KBM-7 (cell line): ENCODE results near the gene EXOC5.

Source experiments
- DNase-seq: peaks from one replicate; pipeline ENCODE4 v3.0.0-alpha.2; 2015
- in situ Hi-C: fragments of 300-500 bp; cut with MboI; formaldehyde crosslinking; loops from 2 replicates; pipeline ENCODE4 v1.14.3; 2020; ENCODE audit warnings: low sequenced_read_pairs, low pct_unique_long_range_greater_than_20kb, mixed read lengths

The EXOC5 gene

DNA sequence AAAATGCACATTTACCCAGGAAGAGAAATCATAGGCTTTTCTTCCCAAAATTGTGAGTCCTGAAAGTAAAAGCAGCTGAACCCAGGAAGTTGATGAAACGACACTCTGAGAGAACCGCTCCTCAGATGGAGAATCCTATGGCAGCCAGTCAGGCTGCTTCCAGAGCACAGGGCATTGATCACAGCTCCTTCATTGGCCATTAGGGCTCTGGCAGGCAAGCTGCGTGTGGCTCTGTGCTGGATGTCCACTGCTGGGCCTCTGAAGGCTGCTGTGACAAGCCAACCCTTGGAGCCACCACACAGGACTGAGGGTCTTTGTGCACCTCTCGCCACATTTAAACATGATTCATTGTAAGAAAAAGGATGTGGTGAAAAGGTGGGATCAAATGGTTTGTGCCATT, 89.4 kb downstream of the EXOC5 start:
- in situ Hi-C loops = no loop called here
- DNase-seq = no peak

DNA sequence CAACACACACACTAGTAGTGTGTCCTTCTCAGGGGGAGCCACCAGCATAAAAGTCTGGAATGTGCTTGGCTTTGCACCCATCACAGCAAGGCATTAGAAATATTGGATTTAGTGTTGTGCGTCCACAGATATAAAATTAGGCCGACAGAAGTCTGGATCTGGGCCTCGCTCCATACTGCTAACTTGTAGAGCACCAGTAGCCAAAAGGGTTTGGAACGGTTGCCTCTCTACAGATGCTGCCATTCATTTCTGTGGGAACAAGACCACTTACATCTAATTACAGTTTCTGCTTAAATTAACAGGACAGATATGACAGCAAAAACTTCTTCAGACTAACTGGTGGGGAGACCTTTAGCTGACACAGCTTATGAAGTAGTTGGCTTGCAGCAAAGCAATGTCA, 94.2 kb downstream of the EXOC5 start:
- in situ Hi-C loops = no loop called here
- no peak for DNase-seq

DNA sequence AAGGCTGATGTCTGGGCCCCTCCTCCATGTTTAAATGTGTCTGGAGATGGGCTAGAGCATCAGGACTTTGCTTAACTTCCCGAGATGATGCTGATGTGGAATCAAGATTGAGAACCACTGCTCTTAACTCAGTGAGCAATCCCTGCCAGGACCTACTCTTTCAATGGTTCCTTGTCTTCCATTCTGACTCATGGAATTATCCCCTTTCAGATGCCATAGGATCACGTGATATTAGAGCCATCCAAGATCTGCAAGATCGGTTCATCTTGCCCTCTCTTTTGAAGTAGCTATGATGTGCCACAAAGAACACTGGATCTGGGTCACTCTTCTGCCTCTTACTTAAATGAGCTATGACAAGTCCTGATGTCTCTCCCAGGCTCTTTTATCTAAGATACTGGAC, 96.8 kb downstream of the EXOC5 start:
- in situ Hi-C loops = no loop called here
- no peak for DNase-seq

DNA sequence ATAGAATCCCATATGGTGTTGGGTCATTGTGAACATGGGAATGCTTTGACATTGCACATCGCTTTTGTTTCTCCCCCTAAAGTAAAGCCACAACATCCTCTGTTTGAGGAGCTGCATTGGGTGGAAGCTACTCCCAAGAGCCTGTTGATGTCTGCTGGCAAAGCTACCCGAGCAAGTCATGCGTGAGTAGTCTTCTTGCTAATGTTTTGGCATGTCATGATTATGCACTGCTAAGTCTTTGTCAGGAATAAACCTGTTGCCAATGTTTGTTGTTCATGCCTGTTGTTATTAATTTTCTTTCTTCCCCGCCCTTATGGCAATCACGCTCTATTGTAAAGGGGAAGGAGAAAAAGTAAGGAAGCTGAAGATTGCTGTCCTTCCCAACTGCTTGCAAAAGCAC, 97.3 kb downstream of the EXOC5 start:
- in situ Hi-C loops = no loop called here
- no peak for DNase-seq

DNA sequence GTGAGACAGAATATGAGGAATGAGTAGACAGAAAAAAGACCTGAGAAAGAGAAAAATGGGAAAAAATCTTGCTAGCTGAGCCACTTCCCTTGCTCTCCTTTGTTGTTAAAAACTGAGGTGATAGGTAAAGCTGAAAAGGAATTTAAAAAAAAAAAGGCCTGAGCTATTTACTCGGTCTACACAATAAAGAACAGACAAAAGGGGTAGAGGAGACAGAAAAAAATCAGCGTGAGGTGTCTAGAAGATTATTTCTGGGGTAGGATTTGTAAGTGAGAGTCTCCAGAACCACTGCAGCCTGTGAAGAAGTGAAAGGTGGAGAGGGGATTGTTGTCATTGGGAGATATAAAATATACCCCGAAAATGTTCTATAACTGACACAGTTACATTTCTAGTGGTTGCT, 98.8 kb downstream of the EXOC5 start:
- in situ Hi-C loops = no loop called here
- no peak for DNase-seq

DNA sequence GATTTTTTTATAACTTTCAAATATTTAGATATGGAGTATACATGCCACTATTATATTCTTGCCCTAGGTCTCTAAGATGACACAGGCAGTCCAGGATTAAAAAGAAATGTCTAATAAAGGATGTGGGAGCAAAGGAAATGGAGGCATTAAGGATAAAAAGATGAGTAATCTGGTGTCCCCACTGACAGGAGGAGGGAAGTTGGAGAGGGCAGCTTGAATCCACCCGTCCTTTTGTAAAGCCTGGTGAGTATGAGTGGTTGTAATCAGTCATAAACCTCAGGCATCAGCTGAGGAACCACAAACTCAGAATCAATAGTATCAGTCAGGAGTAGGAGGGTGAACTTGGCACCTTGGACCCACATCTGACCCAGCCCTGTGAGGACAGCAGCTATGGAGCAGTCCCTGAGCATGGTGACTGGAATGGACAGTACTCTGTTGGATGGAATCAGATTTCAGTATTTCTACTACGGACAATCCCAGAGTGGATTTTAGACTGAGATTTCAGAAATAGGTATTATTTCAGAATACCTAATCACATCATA, 100.5 kb downstream of the EXOC5 start:
- in situ Hi-C loops = no loop called here
- DNase-seq = no peak

DNA sequence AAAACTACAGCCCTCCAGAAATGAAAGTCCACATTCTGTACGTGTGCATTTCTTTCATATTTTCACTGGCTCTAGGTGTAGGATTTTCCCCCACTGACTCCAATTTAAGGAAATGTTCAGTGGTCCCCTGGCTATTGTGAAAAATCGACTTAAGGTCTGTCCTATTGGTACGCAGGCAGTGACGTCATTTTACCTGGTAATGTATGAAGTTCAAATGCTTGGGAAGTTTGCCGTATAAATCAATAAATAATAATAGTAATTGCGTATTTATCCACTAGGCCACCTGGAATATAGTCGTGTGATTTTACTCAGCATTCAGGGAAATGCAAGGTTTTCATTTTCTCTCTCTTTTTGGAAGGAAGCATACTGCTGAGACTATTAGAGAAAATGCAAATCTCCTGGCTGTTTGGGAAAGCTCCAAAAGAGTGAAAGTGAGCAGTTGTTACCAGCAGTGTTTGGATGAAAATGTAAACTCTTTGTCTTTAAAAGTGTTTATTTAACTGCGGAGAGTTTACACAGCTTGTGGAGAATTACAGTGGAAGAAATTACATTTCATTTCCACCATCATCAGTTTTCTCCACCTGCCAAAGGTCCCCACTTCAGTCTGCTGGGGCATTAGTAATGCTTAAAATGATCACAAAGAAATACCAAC, 107.0 kb downstream of the EXOC5 start:
- no peak for DNase-seq
- in situ Hi-C loops = no loop called here

DNA sequence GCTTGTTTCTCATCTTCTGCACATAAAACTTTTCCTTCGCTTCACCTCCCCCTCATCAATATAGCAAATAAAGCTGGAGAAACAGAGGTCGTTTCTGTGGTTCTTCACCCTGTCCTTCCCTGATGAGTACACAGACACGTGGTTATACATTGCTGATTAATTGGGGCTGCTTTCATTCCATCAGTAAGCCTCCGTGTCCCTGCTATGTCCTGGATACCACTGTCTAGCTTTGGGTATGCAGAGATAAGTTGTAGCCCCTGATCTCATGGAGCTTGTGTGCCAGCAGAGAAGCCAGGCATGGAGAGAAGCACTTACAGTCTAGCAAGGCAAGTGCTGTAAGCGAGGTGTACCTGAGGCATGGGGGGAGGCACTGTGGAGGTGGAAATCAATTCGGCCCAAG, 108.4 kb downstream of the EXOC5 start:
- no peak for DNase-seq
- in situ Hi-C loops = no loop called here

DNA sequence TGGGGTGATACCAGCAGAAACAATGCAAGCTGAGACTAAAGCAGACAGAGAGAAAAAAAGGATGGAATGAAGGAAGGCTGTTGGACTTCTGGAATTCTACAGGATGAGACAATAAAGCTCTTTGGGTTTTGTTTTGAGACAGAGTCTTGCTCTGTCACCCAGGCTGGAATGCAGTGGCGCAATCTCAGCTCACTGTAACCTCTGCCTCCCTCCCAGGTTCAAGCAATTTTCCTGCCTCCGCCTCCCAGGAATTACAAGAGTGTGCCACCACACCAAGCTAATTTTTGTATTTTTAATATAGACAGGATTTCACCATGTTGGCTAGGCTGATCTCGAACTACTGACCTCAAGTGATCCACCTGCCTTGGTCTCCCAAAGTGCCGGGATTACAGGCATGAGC, 115.4 kb downstream of the EXOC5 start:
- in situ Hi-C loops = no loop called here
- no peak for DNase-seq
